ENCODE measurements around the gene GABARAPL2.
"Not testable (repeated sequence)": the region's sequence is repeated elsewhere in the genome, so short reads cannot be mapped to it uniquely, and the experiment has no call there.

The GABARAPL2 gene

DNA sequence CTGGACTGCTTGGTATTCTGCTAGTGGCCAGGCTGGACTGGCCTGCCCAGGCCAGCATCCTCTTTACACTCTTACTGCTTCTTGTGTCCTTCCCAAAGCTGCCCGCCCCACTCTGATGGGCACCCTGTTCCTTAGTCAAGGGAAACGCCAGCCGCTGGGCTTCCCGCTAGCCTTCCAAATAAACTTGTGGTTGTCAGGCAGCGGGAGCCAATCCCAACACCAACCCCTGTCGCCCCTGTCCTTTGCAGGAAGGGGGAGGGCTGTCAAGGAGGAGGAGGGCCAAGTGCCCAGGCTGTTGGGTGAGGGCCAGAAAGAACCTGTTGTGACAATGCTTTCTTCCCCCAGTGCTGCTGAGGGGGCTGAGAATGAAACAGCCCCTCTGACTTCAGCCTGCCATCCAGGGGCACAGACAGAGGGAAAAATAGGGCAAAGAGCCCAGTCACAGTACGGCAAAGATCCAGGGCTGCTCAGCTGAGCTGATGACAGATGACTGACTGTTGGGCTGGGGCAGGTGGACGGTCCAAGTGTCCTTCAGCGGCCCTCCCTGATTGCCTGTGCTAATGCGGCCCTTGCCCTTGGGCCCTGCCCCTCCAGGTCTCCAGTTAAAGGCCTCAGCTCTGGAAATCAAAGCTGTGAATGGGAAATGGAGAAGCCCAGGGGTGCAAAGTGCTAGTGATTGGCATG lies 27.2 kb upstream of the GABARAPL2 start:
- WGBS, result 97% methylated on average over 5 of the region's 10 CpGs

DNA sequence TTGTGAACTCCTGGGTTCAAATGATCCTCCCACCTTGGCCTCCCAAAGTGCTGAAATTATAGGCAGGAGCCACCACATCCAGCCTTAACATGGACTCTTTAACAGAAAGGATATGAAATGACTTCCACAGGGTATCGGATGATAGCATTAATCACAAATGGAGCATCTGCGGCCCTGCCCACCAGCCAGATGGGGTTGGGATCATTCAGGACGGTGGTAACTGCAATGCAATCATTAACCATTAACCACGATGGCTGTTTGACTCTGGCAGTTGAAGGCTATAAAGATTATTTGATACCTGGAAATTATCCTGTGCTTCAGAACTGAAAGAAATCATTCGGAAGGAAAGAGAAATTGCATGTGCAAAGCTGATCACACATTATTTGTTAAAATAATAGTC lies 24.9 kb upstream of the GABARAPL2 start:
- Histone ChIP-seq H2BK15ac (ENCODE audit: low read depth, poor library complexity, severe bottlenecking) (no peak overlapping the region), H3K4ac (ENCODE audit: low read depth in 1 of 2, low read length in 2 of 2) (no peak overlapping the region)
- WGBS, result 93% methylated on average over 4 of the region's 5 CpGs

More for the DNA sequence above, 27.2 kb upstream of the GABARAPL2 start:
- H2BK15ac ChIP-seq (ENCODE audit: low read depth, poor library complexity, severe bottlenecking); H3K14ac ChIP-seq (ENCODE audit: low read length in 2 of 2); H2AK5ac ChIP-seq (ENCODE audit: low read length, severe bottlenecking); H3K27ac ChIP-seq (ENCODE audit: low read length, poor library complexity, severe bottlenecking); H3K79me1 ChIP-seq (replicated peaks; ENCODE audit: low read length, poor library complexity, severe bottlenecking); H3K4ac ChIP-seq (ENCODE audit: low read depth in 1 of 2, low read length in 2 of 2); H3K9me3 ChIP-seq (ENCODE audit: control insufficient read depth, low read length); DNase-seq; H2BK120ac ChIP-seq (ENCODE audit: low read depth, low read length); H4K91ac ChIP-seq (ENCODE audit: low read length); H3K4me1 ChIP-seq (ENCODE audit: control insufficient read depth, insufficient read depth, low read depth, low read length); H3K18ac ChIP-seq (ENCODE audit: low read depth in 1 of 2, low read length in 2 of 2); H3K27me3 ChIP-seq (ENCODE audit: control insufficient read depth in 1 of 2, insufficient read depth in 1 of 2, low read length in 2 of 2); H3K9ac ChIP-seq (ENCODE audit: low read length); H3K4me2 ChIP-seq (ENCODE audit: low read length, poor library complexity, severe bottlenecking); H4K8ac ChIP-seq (ENCODE audit: low read length); H3K23ac ChIP-seq (ENCODE audit: low read length in 2 of 2); H2BK12ac ChIP-seq (ENCODE audit: low read length in 2 of 2); H3K4me3 ChIP-seq (ENCODE audit: insufficient read depth in 1 of 2, low read depth in 1 of 2, low read length in 2 of 2); H2BK5ac ChIP-seq (ENCODE audit: low read depth, low read length, poor library complexity, severe bottlenecking); H3K36me3 ChIP-seq (ENCODE audit: control insufficient read depth in 1 of 2, insufficient read depth in 2 of 2, low read depth in 1 of 2, low read length in 2 of 2); H2AFZ ChIP-seq (ENCODE audit: low read depth, low read length): not testable (repeated sequence)

DNA sequence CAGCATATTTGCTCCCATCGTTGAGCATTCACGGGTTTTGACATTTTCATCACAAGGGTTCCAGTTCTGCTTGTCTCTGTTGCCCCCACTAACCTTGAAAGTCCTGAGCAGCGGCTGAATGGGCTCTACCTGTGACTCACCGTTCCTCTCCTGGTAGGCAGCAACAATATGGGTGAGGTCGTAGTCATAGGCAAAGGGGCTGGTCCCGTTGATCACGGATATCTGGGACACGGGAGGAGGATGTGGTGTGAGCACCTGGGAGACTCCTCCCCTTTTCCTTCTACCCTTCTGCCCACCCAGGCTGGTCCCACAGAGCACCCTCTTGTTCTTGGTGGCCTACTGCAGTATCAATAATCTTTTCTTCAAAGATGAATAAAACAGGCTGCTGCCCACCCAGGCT lies 23.7 kb upstream of the GABARAPL2 start:
- H3K27me3 ChIP-seq (ENCODE audit: control insufficient read depth in 1 of 2, insufficient read depth in 1 of 2, low read length in 2 of 2); H2AFZ ChIP-seq (ENCODE audit: low read depth, low read length); H3K4ac ChIP-seq (ENCODE audit: low read depth in 1 of 2, low read length in 2 of 2); H3K79me1 ChIP-seq (replicated peaks; ENCODE audit: low read length, poor library complexity, severe bottlenecking); H4K8ac ChIP-seq (ENCODE audit: low read length); H4K91ac ChIP-seq (ENCODE audit: low read length); H3K9ac ChIP-seq (ENCODE audit: low read length); H2AK5ac ChIP-seq (ENCODE audit: low read length, severe bottlenecking); H3K23ac ChIP-seq (ENCODE audit: low read length in 2 of 2); H2BK120ac ChIP-seq (ENCODE audit: low read depth, low read length); H3K4me1 ChIP-seq (ENCODE audit: control insufficient read depth, insufficient read depth, low read depth, low read length); H3K4me2 ChIP-seq (ENCODE audit: low read length, poor library complexity, severe bottlenecking); H3K18ac ChIP-seq (ENCODE audit: low read depth in 1 of 2, low read length in 2 of 2); H2BK15ac ChIP-seq (ENCODE audit: low read depth, poor library complexity, severe bottlenecking); H3K14ac ChIP-seq (ENCODE audit: low read length in 2 of 2); H2BK5ac ChIP-seq (ENCODE audit: low read depth, low read length, poor library complexity, severe bottlenecking); H3K27ac ChIP-seq (ENCODE audit: low read length, poor library complexity, severe bottlenecking); H2BK12ac ChIP-seq (ENCODE audit: low read length in 2 of 2); H3K4me3 ChIP-seq (ENCODE audit: insufficient read depth in 1 of 2, low read depth in 1 of 2, low read length in 2 of 2); DNase-seq; H3K9me3 ChIP-seq (ENCODE audit: control insufficient read depth, low read length): not testable (repeated sequence)
- peaks cover 0 to 19% of the 10 kb centered on the region in 2 experiments for H3K36me3 ChIP-seq (ENCODE audit: control insufficient read depth in 1 of 2, insufficient read depth in 2 of 2, low read depth in 1 of 2, low read length in 2 of 2)
- 90% methylated on average over 8 of the region's 8 CpGs for WGBS

More for the DNA sequence above, 24.9 kb upstream of the GABARAPL2 start:
- Histone ChIP-seq H3K18ac (ENCODE audit: low read depth in 1 of 2, low read length in 2 of 2) (no peak overlapping the region), H3K36me3 (ENCODE audit: control insufficient read depth in 1 of 2, insufficient read depth in 2 of 2, low read depth in 1 of 2, low read length in 2 of 2) (peaks cover 0 to 19% of the 10 kb centered on the region in 2 experiments), H4K91ac (ENCODE audit: low read length) (no peak overlapping the region), H3K27ac (ENCODE audit: low read length, poor library complexity, severe bottlenecking) (no peak overlapping the region), H3K4me2 (ENCODE audit: low read length, poor library complexity, severe bottlenecking) (no peak overlapping the region), H3K4me3 (ENCODE audit: insufficient read depth in 1 of 2, low read depth in 1 of 2, low read length in 2 of 2) (no peak overlapping the region), H3K4me1 (ENCODE audit: control insufficient read depth, insufficient read depth, low read depth, low read length) (no peaks in the 10 kb centered on the region), H2AFZ (ENCODE audit: low read depth, low read length) (no peak overlapping the region), H2BK5ac (ENCODE audit: low read depth, low read length, poor library complexity, severe bottlenecking) (no peak overlapping the region), H3K9me3 (ENCODE audit: control insufficient read depth, low read length) (no peaks in the 10 kb centered on the region), H3K79me1 (replicated peaks; ENCODE audit: low read length, poor library complexity, severe bottlenecking) (no peaks in the 10 kb centered on the region), H3K23ac (ENCODE audit: low read length in 2 of 2) (peak overlapping the region in 1 of 2 experiments; percentile 64), H2BK120ac (ENCODE audit: low read depth, low read length) (no peak overlapping the region), H3K27me3 (ENCODE audit: control insufficient read depth in 1 of 2, insufficient read depth in 1 of 2, low read length in 2 of 2) (no peaks in the 10 kb centered on the region), H4K8ac (ENCODE audit: low read length) (no peak overlapping the region), H3K9ac (ENCODE audit: low read length) (no peak overlapping the region), H2AK5ac (ENCODE audit: low read length, severe bottlenecking) (no peak overlapping the region), H2BK12ac (ENCODE audit: low read length in 2 of 2) (no peak overlapping the region), H3K14ac (ENCODE audit: low read length in 2 of 2) (no peak overlapping the region)
- no peak for DNase-seq

DNA sequence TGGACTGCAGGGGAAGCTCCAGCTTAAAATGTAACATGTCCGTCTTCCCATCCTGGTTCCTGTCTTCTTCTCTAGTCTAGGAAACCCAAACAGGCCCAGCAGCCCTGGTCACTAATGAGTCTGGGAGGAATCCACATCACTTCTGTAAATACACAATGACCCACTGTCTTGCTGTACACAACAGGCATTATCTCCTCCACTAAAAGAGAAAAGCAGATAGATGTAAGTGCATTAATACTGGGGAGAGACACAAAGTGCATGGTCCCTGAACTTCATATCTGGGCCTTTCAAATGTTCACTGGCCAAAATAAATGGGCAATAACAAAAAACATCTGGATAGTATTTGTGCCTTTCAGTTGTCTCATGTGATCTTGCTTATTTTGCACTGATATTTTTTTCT lies 20.3 kb upstream of the GABARAPL2 start:
- peaks cover 0 to 16% of the 10 kb centered on the region in 2 experiments for H3K36me3 ChIP-seq (ENCODE audit: control insufficient read depth in 1 of 2, insufficient read depth in 2 of 2, low read depth in 1 of 2, low read length in 2 of 2)
- H4K91ac ChIP-seq (ENCODE audit: low read length); H2AFZ ChIP-seq (ENCODE audit: low read depth, low read length); H2BK120ac ChIP-seq (ENCODE audit: low read depth, low read length); H3K18ac ChIP-seq (ENCODE audit: low read depth in 1 of 2, low read length in 2 of 2); H3K4me3 ChIP-seq (ENCODE audit: insufficient read depth in 1 of 2, low read depth in 1 of 2, low read length in 2 of 2); H2AK5ac ChIP-seq (ENCODE audit: low read length, severe bottlenecking); H4K8ac ChIP-seq (ENCODE audit: low read length); H3K14ac ChIP-seq (ENCODE audit: low read length in 2 of 2); H2BK15ac ChIP-seq (ENCODE audit: low read depth, poor library complexity, severe bottlenecking); DNase-seq; H3K27ac ChIP-seq (ENCODE audit: low read length, poor library complexity, severe bottlenecking); H3K4me2 ChIP-seq (ENCODE audit: low read length, poor library complexity, severe bottlenecking); H3K9ac ChIP-seq (ENCODE audit: low read length); H2BK5ac ChIP-seq (ENCODE audit: low read depth, low read length, poor library complexity, severe bottlenecking); H3K4ac ChIP-seq (ENCODE audit: low read depth in 1 of 2, low read length in 2 of 2); H3K23ac ChIP-seq (ENCODE audit: low read length in 2 of 2); H2BK12ac ChIP-seq (ENCODE audit: low read length in 2 of 2); H3K9me3 ChIP-seq (ENCODE audit: control insufficient read depth, low read length); H3K79me1 ChIP-seq (replicated peaks; ENCODE audit: low read length, poor library complexity, severe bottlenecking); H3K27me3 ChIP-seq (ENCODE audit: control insufficient read depth in 1 of 2, insufficient read depth in 1 of 2, low read length in 2 of 2); H3K4me1 ChIP-seq (ENCODE audit: control insufficient read depth, insufficient read depth, low read depth, low read length): not testable (repeated sequence)
- WGBS, result no CpG with 5 or more reads among the region's 1 CpG
